NCI-H2196 (cell line): ENCODE measurements around the gene LHX6.

Source experiments
- DNase-seq: peaks from one replicate; lab custom pipeline; 2025; ENCODE audit not compliant: unreplicated experiment; lab: John Stamatoyannopoulos, UW

Gene LHX6

GRCh38 chr9:122158202-122158601, 70.6 kb downstream of the LHX6 start:
- peak; percentile 44 for DNase-seq

GRCh38 chr9:122155796-122156195, 73.0 kb downstream of the LHX6 start:
- DNase-seq: no peak
